ENCODE data around the gene ACD.
A peak's percentile ranks its signal among the peaks of the same experiment; 100 is the strongest.
"Not testable (repeated sequence)": the region's sequence is repeated elsewhere in the genome, so short reads cannot be mapped to it uniquely, and the experiment has no call there.

ACD gene

GRCh38 chr16:67659675-67660563, at the start of gene ACD:
ACD (minus strand) TSS chr16:67660260; CDS start chr16:67660220, 40 bp downstream.
- DNase-seq = peak; percentile 64

DNA sequence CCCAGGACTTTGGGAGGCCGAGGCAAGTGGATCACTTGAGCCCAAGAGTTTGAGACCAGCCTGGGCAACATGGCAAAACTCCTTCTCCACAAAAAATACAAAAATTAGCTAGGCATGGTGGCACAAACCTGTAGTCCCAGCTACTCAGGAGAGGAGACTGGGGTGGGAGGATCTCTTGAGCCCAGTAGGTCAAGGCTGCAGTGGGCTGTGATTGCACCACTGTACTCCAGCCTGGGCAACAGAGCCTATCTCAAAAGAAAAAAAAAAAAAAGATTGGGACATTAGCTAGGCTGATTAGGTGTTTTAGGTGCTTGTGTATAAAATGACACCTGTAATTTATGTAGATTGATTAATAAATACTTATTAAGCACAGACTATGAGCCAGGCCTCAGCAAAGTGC, 49.0 kb upstream of the ACD start:
- DNase-seq = no peak

DNA sequence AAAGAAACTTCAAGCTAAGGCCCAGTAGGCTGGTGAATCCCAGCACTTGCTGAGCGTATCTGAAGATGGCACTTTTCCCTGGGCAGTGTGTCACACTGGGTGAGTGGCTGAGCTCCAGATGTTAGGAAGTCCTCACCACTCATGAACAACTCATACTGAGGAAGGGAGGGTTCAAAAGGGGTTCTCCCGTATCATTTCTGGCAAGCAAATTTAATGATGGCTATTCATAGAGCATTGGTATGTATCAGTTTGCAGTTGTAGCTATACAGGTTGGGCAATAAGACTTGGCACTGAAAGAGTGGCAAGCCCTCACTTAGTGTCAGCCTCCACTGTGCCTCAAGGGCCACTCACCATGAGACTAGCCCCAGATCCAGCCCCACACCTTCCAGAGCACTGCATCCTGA, 48.3 kb upstream of the ACD start:
- no peak for DNase-seq

DNA sequence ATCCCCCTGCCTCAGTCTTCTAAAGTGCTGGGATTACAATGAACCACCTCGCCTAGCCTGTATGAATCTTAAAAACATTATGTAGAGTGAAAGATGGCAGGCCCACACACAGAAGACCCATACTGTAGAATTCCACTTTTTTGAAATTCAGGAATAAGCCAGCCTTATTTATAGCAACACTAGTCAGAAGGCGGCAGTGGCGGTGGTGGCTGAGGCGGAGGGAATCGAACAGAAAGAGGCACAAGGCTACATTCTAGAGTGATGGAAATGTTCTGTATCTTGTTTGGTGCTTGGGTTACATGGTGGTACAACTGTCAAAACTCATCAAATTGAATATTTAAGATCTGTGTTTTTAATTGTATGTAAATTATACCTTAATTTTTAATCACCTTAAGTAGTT, 47.7 kb upstream of the ACD start:
- no peak for DNase-seq

DNA sequence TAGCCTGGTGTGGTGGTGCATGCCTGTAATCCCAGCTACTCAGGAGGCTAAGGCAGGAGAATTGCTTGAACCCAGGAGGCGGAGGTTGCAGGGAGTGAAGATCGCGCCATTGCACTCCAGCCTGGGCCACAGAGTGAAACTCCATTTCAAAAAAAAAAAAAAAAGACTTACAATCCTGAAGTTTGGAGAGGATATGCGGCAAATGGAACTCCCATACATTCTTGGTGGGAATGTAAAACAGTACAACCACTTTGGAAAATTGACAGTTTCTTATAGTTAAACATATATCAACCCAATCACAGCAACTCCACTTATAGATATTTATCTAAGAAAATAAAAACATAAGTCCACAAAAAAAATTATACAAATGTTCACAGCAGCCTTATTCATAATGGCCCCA, 47.1 kb upstream of the ACD start:
- no peak for DNase-seq

GRCh38 chr16:67704110-67704509, 44.0 kb upstream of the ACD start:
- DNase-seq = no peak

DNA sequence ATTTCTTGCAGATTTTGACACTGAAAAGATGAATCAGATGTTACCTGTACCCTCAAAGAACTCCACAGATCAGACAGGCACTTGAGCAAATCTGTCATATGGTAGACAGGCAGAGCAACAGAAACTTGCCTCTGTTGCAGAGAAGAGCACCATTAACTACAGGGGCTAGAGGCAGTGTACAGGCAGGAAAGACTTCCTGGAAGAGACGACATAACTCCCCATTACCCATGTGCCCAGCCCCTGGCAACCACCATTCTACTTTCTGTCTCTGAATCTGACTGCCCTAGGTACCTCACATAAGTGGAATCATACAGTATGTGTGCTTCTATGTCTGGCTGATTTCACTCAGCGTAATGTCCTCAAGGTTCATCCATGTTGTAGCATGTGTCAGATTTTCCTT, 43.6 kb upstream of the ACD start:
- no peak for DNase-seq

DNA sequence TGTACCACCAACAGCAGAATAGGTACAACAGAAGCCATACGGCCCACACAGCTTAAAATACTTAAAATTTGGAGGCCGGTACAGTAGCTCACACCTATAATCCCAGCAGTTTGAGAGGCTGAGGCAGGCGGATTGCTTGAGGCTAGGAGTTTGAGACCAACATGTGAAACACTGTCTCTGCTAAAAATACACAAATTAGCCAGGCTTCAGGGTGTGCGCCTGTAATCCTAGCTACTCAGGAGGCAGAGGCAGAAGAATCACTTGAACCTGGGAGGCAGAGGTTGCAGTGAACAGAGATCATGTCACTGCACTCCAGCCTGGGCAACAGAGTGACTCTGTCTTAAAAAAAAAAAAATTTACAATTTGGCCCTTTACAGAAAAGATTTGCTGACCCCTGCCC, 42.1 kb upstream of the ACD start:
- no peak for DNase-seq

DNA sequence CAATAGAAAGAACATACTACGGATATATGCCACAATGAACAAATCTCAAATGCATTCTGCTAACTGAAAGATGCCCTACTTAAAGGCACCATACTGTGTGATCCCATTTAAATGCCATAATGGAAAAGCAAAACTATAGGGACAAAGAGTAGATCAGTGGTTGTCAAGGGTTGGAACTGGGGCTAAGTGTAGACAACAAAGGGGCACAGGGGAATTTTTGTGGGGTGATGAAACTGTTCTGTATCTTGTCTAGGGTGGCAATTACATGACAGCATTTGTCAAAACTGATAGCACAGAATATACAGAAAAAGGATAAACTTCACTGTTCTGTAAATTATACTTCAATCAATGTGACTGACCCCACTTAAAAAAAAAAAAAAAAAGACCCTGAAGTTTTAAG, 41.4 kb upstream of the ACD start:
- no peak for DNase-seq

- DNase-seq = no peak
Observed at GRCh38 chr16:67699265-67699664, 39.2 kb upstream of the ACD start.

GRCh38 chr16:67697422-67698185, 37.5 kb upstream of the ACD start:
- no peak for DNase-seq

DNA sequence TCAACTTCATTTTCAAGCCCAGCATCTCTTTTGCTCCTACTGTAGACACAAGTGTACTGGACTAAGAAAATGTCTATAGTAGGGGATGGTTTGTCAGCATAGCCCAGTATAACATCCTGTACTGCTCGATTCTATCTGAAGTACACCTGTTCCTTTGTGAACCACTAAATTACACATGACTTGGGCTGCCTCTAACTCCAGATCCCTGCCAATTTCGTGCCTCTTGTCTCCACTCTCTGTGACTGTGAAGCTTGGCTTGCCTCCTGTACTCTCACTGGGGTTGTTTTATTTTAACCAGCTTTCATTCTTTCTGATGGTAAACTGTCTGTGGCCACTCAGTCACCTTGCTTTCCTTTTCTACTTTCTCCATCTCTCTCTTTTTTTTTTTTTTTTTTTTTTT, 34.6 kb upstream of the ACD start:
- DNase-seq = no peak

- not testable (repeated sequence) for DNase-seq
Observed at GRCh38 chr16:67693517-67694285, 33.6 kb upstream of the ACD start.

GRCh38 chr16:67685388-67686112, 25.5 kb upstream of the ACD start:
- DNase-seq = no peak

DNA sequence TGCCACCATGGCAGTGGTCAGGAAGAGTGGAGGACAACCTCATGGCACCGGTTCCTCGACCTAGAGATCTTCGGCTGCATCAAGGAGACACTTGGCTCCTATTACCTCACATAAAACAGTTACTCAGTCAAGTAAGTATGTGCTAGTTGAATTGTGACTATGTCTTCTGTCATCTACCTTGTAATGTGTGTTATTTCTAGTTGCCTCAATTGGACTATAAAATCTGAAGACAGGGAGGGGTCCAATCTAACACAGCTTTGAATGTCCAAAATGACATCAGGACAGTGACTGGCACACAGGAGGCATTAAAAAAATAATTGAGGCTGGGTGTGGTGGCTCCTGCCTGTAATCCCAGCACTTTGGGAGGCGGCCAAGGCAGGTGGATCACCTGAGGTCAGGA, 23.7 kb upstream of the ACD start:
- DNase-seq = no peak

DNA sequence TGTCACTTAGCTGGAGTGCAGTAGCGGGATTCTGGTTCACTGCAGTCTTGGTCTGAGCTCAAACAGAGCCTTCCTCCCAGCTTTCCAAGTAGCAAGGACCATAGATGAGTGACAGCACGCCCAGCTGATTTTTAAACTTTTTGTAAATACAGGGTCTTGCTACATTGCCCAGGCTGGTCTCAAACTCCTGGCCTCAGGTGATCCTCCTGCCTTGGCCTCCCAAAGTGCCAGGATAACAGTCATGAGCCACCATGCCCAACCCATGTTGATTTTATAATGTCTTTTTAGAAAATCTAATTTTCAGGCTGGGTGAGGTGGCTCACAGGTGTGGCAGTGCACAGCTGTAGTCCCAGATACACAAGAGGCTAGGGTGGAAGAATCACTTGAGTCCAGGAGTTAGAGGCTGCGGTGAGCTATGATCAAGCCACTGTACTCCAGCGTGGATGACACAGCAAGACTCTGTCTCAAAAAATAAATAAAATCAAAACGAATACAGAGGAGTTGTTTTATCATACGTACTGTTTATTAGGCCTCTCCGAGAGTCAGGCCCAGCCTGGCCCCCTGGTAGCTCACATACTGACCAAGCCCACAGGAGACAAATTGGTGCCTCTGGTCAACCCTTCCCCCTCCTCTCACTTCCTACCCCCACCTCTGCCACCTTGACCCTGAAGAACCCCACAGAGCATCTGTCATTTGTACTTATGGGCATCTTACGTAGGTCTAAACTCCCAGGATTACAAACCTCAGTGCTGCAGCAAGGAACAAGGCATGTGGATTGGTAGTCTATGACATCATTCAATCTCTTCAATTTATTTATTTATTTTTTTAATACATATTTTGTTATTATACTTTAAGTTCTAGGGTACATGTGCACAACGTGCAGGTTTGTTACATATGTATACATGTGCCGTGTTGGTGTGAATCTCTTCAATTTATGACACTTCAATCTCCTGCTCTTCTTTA, 20.2 kb upstream of the ACD start:
- no peak for DNase-seq

GRCh38 chr16:67678354-67679023, 18.4 kb upstream of the ACD start:
- DNase-seq = no peak

DNA sequence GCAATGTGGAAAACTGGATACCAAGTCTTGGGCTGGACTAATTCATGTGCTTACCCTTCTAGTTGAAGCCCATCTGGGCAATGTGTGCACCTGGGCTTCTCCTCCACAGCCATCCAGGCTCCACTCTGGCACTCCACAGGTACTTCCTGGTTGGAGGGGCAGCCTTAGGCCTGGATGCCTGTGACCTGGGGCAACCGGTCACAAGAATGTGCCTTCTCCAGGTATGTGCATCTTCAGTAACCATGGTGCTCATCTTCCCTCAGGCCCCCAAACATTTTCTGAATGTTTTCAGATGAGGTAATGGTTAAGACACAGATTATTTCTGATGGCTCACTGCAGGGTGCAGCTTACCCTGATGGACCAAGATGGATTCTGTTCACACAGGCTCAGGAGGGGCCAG, 17.7 kb upstream of the ACD start:
- no peak for DNase-seq

GRCh38 chr16:67676939-67677338, 16.9 kb upstream of the ACD start:
- DNase-seq = no peak

DNA sequence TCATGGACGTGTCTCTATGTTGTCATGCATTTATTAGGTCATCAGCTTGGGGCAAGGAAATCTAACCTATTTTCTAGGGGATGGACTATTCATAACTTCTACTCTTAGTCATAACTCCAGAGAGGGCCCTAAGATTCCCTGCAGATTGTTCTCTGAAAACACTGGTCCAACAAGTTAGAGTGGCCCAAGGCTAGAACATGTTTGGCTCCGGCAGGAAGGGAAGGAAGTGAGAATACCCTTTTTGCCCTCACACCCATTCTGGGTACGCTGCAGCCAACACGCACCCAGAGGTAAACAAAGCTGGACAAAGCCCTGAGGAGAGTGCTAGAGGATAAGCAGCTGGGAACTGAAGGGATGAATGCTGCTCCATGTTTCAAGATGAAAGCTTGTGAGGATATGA, 16.5 kb upstream of the ACD start:
- no peak for DNase-seq

- no peak for DNase-seq
Observed at GRCh38 chr16:67675999-67676398, 15.9 kb upstream of the ACD start.
